HepG2 (cell line): ENCODE measurements around the gene RAD23A. TPM values are rescaled to one million over a fixed set of nuclear protein-coding genes. Genes with fewer than 3 reads are reported as not detected.

Experiments used
- CEBPG ChIP-seq: IDR thresholded peaks from 2 replicates; pipeline ENCODE4 v1.6.1; 2016
- NFE2 ChIP-seq: sonication (generic); formaldehyde crosslinking; IDR thresholded peaks from 2 replicates; pipeline ENCODE4 v1.4.0; 2020; ENCODE audit warnings: missing genetic modification reagents
- NFYC ChIP-seq: IDR thresholded peaks from 2 replicates; pipeline ENCODE4 v1.6.1; 2016; ENCODE audit warnings: missing genetic modification reagents, missing compliant biosample characterization
- NR1H2 ChIP-seq: sonication (generic); formaldehyde crosslinking; IDR thresholded peaks from 2 replicates; pipeline ENCODE4 v1.8.1; 2022; ENCODE audit warnings: low read depth, missing genetic modification reagents, borderline replicate concordance
- RELA ChIP-seq: sonication (generic); formaldehyde crosslinking; IDR thresholded peaks from 2 replicates; pipeline ENCODE4 v1.4.0; 2020; ENCODE audit warnings: missing genetic modification reagents
- SALL2 ChIP-seq: sonication (generic); formaldehyde crosslinking; IDR thresholded peaks from 2 replicates; pipeline ENCODE4 v1.8.1; 2023; ENCODE audit warnings: mild to moderate bottlenecking, missing genetic modification reagents, inconsistent platforms
- SMARCE1 ChIP-seq: fragments of 450-650 bp; IDR thresholded peaks from 2 replicates; pipeline ENCODE4 v1.6.1; 2017; ENCODE audit warnings: borderline replicate concordance
- TCF7 ChIP-seq: sonication (generic); IDR thresholded peaks from 2 replicates; pipeline ENCODE4 v1.6.1; 2016; ENCODE audit warnings: antibody characterized with exemption, low read depth
- TEAD2 ChIP-seq: sonication (generic); formaldehyde crosslinking; IDR thresholded peaks from 2 replicates; pipeline ENCODE4 v1.9.0; 2021; ENCODE audit warnings: missing genetic modification reagents
- ZFP37 ChIP-seq: sonication (generic); formaldehyde crosslinking; IDR thresholded peaks from 2 replicates; pipeline ENCODE4 v1.4.0; 2020; ENCODE audit warnings: missing genetic modification reagents, borderline replicate concordance
- ZFP62 ChIP-seq: sonication (generic); formaldehyde crosslinking; IDR thresholded peaks from 2 replicates; pipeline ENCODE4 v1.4.0; 2020; ENCODE audit warnings: missing genetic modification reagents
- ZNF333 ChIP-seq: sonication (generic); formaldehyde crosslinking; IDR thresholded peaks from 2 replicates; pipeline ENCODE4 v1.4.0; 2020; ENCODE audit warnings: mild to moderate bottlenecking, missing genetic modification reagents, borderline replicate concordance
- ZNF552 ChIP-seq: sonication (generic); formaldehyde crosslinking; IDR thresholded peaks from 2 replicates; pipeline ENCODE4 v1.9.0; 2022; ENCODE audit warnings: missing genetic modification reagents, mild to moderate bottlenecking, borderline replicate concordance
- ZNF747 ChIP-seq: sonication (generic); formaldehyde crosslinking; IDR thresholded peaks from 2 replicates; pipeline ENCODE4 v1.8.1; 2023; ENCODE audit warnings: missing genetic modification reagents, mild to moderate bottlenecking, borderline replicate concordance
- ZNF850 ChIP-seq: sonication (generic); formaldehyde crosslinking; conservative IDR thresholded peaks from 2 replicates; pipeline ENCODE4 v1.9.0; 2021; ENCODE audit warnings: mild to moderate bottlenecking, missing genetic modification reagents
- ZSCAN25 ChIP-seq: sonication (generic); formaldehyde crosslinking; IDR thresholded peaks from 2 replicates; pipeline ENCODE4 v1.8.0; 2022; ENCODE audit warnings: mild to moderate bottlenecking, missing genetic modification reagents
- polyA plus RNA-seq, 8 experiments: library from polyadenylated mRNA; depleted of rRNA in 3 of 8; stranded (reverse) in 7 of 8; unstranded in 1 of 8; fragments of >200 nt; fragmentation: Illumina TruSeq in 4 of 8; extraction: Trizol in 4 of 8; gene quantifications; 2 replicates each; pipeline versions ENCODE4 v1.2.1 to v1.2.3, GENCODE V29; 2011 to 2016; ENCODE audit warnings: low read depth in 4 of 8, missing spikeins in 1 of 8, mixed read lengths in 1 of 8; ENCODE audit not compliant: insufficient read depth in 1 of 8
- total RNA-seq, 5 experiments: library from RNA; depleted of rRNA; stranded (reverse); fragments of >200 nt; fragmentation: Illumina TruSeq; extraction: Trizol; gene quantifications; 2 replicates each; pipeline ENCODE4 v1.2.3, GENCODE V29; 2016; ENCODE audit warnings: low read depth in 1 of 5
- TF ChIP-seq, protein P1 (sequence below), 2 experiments: sonication (generic) in 1 of 2; formaldehyde crosslinking in 1 of 2; IDR thresholded peaks; 2 replicates each; pipeline versions ENCODE4 v1.4.0 to v1.6.1; 2016 to 2020; ENCODE audit warnings: borderline replicate concordance in 1 of 2, low read depth in 1 of 2, mild to moderate bottlenecking in 1 of 2, missing genetic modification reagents in 1 of 2
- TF ChIP-seq, protein P2 (sequence below): IDR thresholded peaks from 2 replicates; pipeline ENCODE4 v1.6.1; 2016; ENCODE audit warnings: missing biosample characterization, missing genetic modification reagents, low read depth
- TF ChIP-seq, protein P3 (sequence below): sonication (generic); formaldehyde crosslinking; IDR thresholded peaks from 2 replicates; pipeline ENCODE4 v1.5.0; 2020; ENCODE audit warnings: missing genetic modification reagents, mild to moderate bottlenecking, borderline replicate concordance
- TF ChIP-seq, protein P4 (sequence below): sonication (generic); formaldehyde crosslinking; IDR thresholded peaks from 2 replicates; pipeline ENCODE4 v1.5.0; 2020; ENCODE audit warnings: missing genetic modification reagents
- TF ChIP-seq, protein P5 (sequence below): sonication (generic); formaldehyde crosslinking; IDR thresholded peaks from 2 replicates; pipeline ENCODE4 v1.9.0; 2021; ENCODE audit warnings: missing genetic modification reagents, mild to moderate bottlenecking, borderline replicate concordance

Gene RAD23A
- total and polyA plus RNA-seq, 2 of the 13 experiments (the other 11 are each of a cell fraction or from before 2014, with no cell fraction given): 42.5 to 54.2 TPM

DNA sequence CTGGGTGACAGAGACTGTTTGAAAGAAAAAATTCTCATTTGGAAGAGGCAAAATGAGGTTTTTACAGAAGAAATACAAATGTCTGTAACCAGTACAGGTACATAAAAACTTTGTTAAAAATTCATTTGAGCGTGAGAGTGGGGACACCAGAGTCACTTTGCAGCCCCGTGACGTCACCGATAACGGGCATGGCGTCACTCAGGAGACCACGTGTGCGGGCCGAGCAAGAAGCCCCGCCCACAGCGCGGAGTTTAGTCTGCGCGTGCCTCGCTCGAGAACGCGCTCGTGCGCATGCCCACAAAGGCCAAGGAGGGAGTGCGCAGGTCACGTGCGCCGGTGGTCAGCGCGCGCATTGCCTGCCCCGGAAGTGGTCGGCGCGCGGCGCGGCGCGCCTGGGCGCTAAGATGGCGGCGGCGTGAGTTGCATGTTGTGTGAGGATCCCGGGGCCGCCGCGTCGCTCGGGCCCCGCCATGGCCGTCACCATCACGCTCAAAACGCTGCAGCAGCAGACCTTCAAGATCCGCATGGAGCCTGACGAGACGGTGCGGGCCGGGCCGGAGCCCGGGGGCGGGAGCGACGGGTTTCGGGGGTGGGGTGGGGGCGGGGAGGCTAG lies at the start of gene RAD23A (continued):
- TF ChIP-seq, protein P1, sequence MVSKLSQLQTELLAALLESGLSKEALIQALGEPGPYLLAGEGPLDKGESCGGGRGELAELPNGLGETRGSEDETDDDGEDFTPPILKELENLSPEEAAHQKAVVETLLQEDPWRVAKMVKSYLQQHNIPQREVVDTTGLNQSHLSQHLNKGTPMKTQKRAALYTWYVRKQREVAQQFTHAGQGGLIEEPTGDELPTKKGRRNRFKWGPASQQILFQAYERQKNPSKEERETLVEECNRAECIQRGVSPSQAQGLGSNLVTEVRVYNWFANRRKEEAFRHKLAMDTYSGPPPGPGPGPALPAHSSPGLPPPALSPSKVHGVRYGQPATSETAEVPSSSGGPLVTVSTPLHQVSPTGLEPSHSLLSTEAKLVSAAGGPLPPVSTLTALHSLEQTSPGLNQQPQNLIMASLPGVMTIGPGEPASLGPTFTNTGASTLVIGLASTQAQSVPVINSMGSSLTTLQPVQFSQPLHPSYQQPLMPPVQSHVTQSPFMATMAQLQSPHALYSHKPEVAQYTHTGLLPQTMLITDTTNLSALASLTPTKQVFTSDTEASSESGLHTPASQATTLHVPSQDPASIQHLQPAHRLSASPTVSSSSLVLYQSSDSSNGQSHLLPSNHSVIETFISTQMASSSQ (IDR thresholded peaks at IDR 0.05; ENCODE audit: low read depth): no peak
- TF ChIP-seq, protein P1 (CRISPR knock-in tag; IDR thresholded peaks at IDR 0.05; ENCODE audit: borderline replicate concordance): peak; percentile 61; the same call in 1 of the 2 replicates
- no peak for TF ChIP-seq ZFP37 (CRISPR knock-in tag)
- no peak for TF ChIP-seq NFE2 (CRISPR knock-in tag)
- TF ChIP-seq ZSCAN25 (CRISPR knock-in tag): peak; percentile 45
- TF ChIP-seq, protein P2, sequence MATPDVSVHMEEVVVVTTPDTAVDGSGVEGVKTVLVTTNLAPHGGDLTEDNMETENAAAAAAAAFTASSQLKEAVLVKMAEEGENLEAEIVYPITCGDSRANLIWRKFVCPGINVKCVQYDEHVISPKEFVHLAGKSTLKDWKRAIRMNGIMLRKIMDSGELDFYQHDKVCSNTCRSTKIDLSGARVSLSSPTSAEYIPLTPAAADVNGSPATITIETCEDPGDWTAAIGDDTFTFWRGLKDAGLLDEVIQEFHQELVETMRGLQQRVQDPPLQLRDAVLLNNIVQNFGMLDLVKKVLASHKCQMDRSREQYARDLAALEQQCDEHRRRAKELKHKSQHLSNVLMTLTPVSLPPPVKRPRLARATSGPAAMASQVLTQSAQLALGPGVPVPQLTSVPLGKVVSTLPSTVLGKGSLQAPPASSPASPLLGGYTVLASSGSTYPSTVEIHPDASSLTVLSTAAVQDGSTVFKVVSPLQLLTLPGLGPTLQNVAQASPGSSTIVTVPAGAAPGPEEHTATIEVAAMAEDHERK: peak; percentile 75; the same call in 1 of the 2 replicates
- TF ChIP-seq CEBPG (CRISPR knock-in tag): peak; percentile 40
- TF ChIP-seq ZFP62 (CRISPR knock-in tag): no peak
- peak; percentile 90 for TF ChIP-seq SALL2 (CRISPR knock-in tag)
- TF ChIP-seq TCF7: no peak
- no peak for TF ChIP-seq RELA (CRISPR knock-in tag)
- peak; percentile 37; the same call in 1 of the 2 replicates for TF ChIP-seq NR1H2
- no peak for TF ChIP-seq ZNF333
- peak; percentile 81; the same call in 1 of the 2 replicates for TF ChIP-seq ZNF850 (CRISPR knock-in tag)
- peak; percentile 64; the same call in 1 of the 2 replicates for TF ChIP-seq NFYC (CRISPR knock-in tag)
- TF ChIP-seq, protein P3, sequence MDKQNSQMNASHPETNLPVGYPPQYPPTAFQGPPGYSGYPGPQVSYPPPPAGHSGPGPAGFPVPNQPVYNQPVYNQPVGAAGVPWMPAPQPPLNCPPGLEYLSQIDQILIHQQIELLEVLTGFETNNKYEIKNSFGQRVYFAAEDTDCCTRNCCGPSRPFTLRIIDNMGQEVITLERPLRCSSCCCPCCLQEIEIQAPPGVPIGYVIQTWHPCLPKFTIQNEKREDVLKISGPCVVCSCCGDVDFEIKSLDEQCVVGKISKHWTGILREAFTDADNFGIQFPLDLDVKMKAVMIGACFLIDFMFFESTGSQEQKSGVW (CRISPR knock-in tag): no peak
- TF ChIP-seq, protein P4, sequence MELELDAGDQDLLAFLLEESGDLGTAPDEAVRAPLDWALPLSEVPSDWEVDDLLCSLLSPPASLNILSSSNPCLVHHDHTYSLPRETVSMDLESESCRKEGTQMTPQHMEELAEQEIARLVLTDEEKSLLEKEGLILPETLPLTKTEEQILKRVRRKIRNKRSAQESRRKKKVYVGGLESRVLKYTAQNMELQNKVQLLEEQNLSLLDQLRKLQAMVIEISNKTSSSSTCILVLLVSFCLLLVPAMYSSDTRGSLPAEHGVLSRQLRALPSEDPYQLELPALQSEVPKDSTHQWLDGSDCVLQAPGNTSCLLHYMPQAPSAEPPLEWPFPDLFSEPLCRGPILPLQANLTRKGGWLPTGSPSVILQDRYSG (CRISPR knock-in tag): peak; percentile 75; the same call in 1 of the 2 replicates
- TF ChIP-seq, protein P5, sequence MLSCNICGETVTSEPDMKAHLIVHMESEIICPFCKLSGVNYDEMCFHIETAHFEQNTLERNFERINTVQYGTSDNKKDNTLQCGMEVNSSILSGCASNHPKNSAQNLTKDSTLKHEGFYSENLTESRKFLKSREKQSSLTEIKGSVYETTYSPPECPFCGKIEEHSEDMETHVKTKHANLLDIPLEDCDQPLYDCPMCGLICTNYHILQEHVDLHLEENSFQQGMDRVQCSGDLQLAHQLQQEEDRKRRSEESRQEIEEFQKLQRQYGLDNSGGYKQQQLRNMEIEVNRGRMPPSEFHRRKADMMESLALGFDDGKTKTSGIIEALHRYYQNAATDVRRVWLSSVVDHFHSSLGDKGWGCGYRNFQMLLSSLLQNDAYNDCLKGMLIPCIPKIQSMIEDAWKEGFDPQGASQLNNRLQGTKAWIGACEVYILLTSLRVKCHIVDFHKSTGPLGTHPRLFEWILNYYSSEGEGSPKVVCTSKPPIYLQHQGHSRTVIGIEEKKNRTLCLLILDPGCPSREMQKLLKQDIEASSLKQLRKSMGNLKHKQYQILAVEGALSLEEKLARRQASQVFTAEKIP (CRISPR knock-in tag): no peak
- no peak for TF ChIP-seq TEAD2 (CRISPR knock-in tag)
- no peak for TF ChIP-seq SMARCE1
- TF ChIP-seq ZNF552: peak; percentile 42; the same call in 1 of the 2 replicates
- TF ChIP-seq ZNF747 (CRISPR knock-in tag): peak; percentile 87
